Measurements from ENCODE around the gene SKAP2.

- TF ChIP-seq POLR2A (IDR thresholded peaks at IDR 0.05) (no peak), CTCF (IDR thresholded peaks at IDR 0.05) (no peak), POLR2AphosphoS5 (IDR thresholded peaks at IDR 0.05; ENCODE audit: insufficient read depth in 1 of 2, low read depth in 1 of 2) (no peak)
Measured at GRCh38 chr7:26618898-26619297, 245.5 kb downstream of the SKAP2 start.
